ENCODE data around the gene IGSF5. TPM values are rescaled to one million over a fixed set of nuclear protein-coding genes. Genes with fewer than 3 reads are reported as not detected.

Gene IGSF5
- total and polyA plus RNA-seq, 12 donors, result 1.2 to 6.2 (median 4.4) TPM

- DNase-seq, result no peak
- ATAC-seq, result no peak
- Histone ChIP-seq H3K9me3 (peaks cover 0 to 3% (median 0%) of the 10 kb centered on the region in 11 donors), H3K4me3 (no peak overlapping the region), H3K4me1 (no peaks in the 10 kb centered on the region), H3K27me3 (no peaks in the 10 kb centered on the region), H3K27ac (no peak overlapping the region), H3K36me3 (no peaks in the 10 kb centered on the region)
- TF ChIP-seq CTCF (IDR thresholded peaks at IDR 0.05), result no peak
- intact Hi-C loops (cut with DNase I), result no loop called here
- WGBS, 2 donors, result 47 to 78% methylated on average over 1 of the region's 1 CpG
These were observed 80.3 kb downstream of the IGSF5 start for GRCh38 chr21:39825250-39825649.

- ATAC-seq (no peak), DNase-seq (no peak)
- no peak for TF ChIP-seq CTCF (IDR thresholded peaks at IDR 0.05)
- H3K36me3 ChIP-seq, result no peaks in the 10 kb centered on the region
- no peaks in the 10 kb centered on the region for H3K27me3 ChIP-seq
- H3K4me1 ChIP-seq, result no peaks in the 10 kb centered on the region
- H3K9me3 ChIP-seq, result peaks cover 0 to 6% (median 0%) of the 10 kb centered on the region in 11 donors
- H3K4me3 ChIP-seq, result no peak overlapping the region
- no peak overlapping the region for H3K27ac ChIP-seq
- 70 to 73% methylated on average over 4 of the region's 4 CpGs for WGBS, 2 donors
- intact Hi-C loops (cut with DNase I), result no loop called here
These were observed 89.6 kb downstream of the IGSF5 start for GRCh38 chr21:39834543-39834942.

GRCh38 chr21:39837861-39838359 lies 92.9 kb downstream of the IGSF5 start:
- no peak overlapping the region for H3K27ac ChIP-seq
- no peaks in the 10 kb centered on the region for H3K27me3 ChIP-seq
- H3K4me1 ChIP-seq, result no peaks in the 10 kb centered on the region
- 54 to 60% methylated on average over 4 of the region's 4 CpGs for WGBS, 2 donors
- intact Hi-C loops (cut with DNase I), result no loop called here
- DNase-seq, result no peak
- TF ChIP-seq CTCF (IDR thresholded peaks at IDR 0.05), result no peak
- H3K36me3 ChIP-seq, result no peaks in the 10 kb centered on the region
- H3K4me3 ChIP-seq, result no peak overlapping the region
- no peak for ATAC-seq
- H3K9me3 ChIP-seq, result peaks cover 0 to 6% (median 0%) of the 10 kb centered on the region in 11 donors

GRCh38 chr21:39840373-39841097 lies 95.6 kb downstream of the IGSF5 start:
- ATAC-seq (peak in 2 of 8 donors; percentile 28 to 51), DNase-seq (no peak)

More at GRCh38 chr21:39840373-39841097, 95.6 kb downstream of the IGSF5 start:
- Histone ChIP-seq H3K27me3 (no peaks in the 10 kb centered on the region), H3K4me3 (no peak overlapping the region), H3K4me1 (no peaks in the 10 kb centered on the region), H3K9me3 (no peaks in the 10 kb centered on the region), H3K27ac (no peak overlapping the region), H3K36me3 (no peaks in the 10 kb centered on the region)
- WGBS, 2 donors, result 67 to 68% methylated on average over 22 of the region's 22 CpGs
- TF ChIP-seq CTCF (IDR thresholded peaks at IDR 0.05), result no peak
- intact Hi-C loops (cut with DNase I), result no loop called here
